Cardiac atrium fibroblast (primary cell): ENCODE measurements around the gene SCART1. TPM values are rescaled to one million over a fixed set of nuclear protein-coding genes. Genes with fewer than 3 reads are reported as not detected.

Source experiments
- total RNA-seq: library from RNA; depleted of rRNA; stranded (reverse); fragments of >200 nt; gene quantifications from 2 replicates; pipeline ENCODE4 v1.2.3, GENCODE V29; 2015

Gene SCART1
- total RNA-seq = 0.54 TPM in 1 of 2 replicates, not detected in the other

GRCh38 chr10:133453516-133454203, at the start of gene SCART1:
SCART1 (plus strand) TSS chr10:133453945; CDS start chr10:133453998, 53 bp downstream.

DNA sequence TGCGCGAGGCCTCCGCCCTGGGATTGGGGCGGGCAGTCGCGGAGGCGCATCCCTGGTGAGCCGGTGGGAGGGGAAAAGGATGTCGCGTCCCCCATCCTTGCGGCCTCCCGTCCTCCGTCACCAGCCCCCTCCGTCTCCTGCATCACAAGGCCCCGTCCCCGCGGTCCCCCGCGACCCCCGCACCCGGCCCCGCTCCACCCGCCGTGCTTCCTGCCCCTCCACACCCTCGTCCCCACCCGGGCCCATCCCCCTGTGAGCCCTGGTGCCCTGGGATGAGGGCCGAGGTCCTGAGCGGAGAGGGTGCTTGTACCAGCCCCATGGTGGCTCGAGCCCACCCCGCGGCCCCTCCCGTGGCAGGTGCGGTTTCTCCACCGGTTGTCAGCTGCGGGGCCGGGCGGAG, 29.1 kb upstream of the SCART1 start, which contains the start of gene SPRN:
Gene SPRN (minus strand): TSS at position 25 of the 400 bp plus-strand sequence. CDS start 944 bp downstream, outside the sequence.

Other genes with a start within 250 kb of the SCART1 start
- gene UTF1, start 223.7 kb upstream of the SCART1 start, total RNA-seq = not detected in 2 replicates
- not detected in 2 replicates for gene VENTX, start 216.1 kb upstream of the SCART1 start, total RNA-seq
- 0.32 TPM in 1 of 2 replicates, not detected in the other for gene ADAM8, start 177.1 kb upstream of the SCART1 start, total RNA-seq
- 36.1 and 42.4 TPM in 2 replicates for gene TUBGCP2, start 145.1 kb upstream of the SCART1 start, total RNA-seq
- 24.2 and 27.1 TPM in 2 replicates for gene ZNF511, start 145.0 kb upstream of the SCART1 start, total RNA-seq
- gene CALY, start 117.0 kb upstream of the SCART1 start, total RNA-seq = not detected in 2 replicates
- gene PRAP1, start 106.6 kb upstream of the SCART1 start, total RNA-seq = not detected in 2 replicates
- 25.5 and 32.4 TPM in 2 replicates for gene FUOM, start 95.9 kb upstream of the SCART1 start, total RNA-seq
- 103 and 134 TPM in 2 replicates for gene ECHS1, start 80.6 kb upstream of the SCART1 start, total RNA-seq
- gene PAOX, start 74.7 kb upstream of the SCART1 start, total RNA-seq = 5.6 and 7.6 TPM in 2 replicates
- gene MTG1, start 59.8 kb upstream of the SCART1 start, total RNA-seq = 24.3 and 25.6 TPM in 2 replicates
- 1.3 and 2.9 TPM in 2 replicates for gene SPRN, start 29.3 kb upstream of the SCART1 start, total RNA-seq
- not detected in 2 replicates for gene CYP2E1, start 73.4 kb downstream of the SCART1 start, total RNA-seq
- not detected in 2 replicates for gene SYCE1, start 111.6 kb downstream of the SCART1 start, total RNA-seq
- not detected in 2 replicates for gene FRG2B, start 172.8 kb downstream of the SCART1 start, total RNA-seq